ENCODE data around the gene MTURN.

MTURN gene

GRCh38 chr7:30166841-30167235, 32.1 kb downstream of the MTURN start:
- no peak for TF ChIP-seq CTCF (IDR thresholded peaks at IDR 0.05; ENCODE audit: insufficient read depth, low read length, poor library complexity, severe bottlenecking)
- Histone ChIP-seq H3K27me3 (replicated peaks; ENCODE audit: control insufficient read depth, insufficient read depth, low read length) (no peaks in the 10 kb centered on the region; the same call in 1 of the 2 replicates), H3K4me3 (replicated peaks; ENCODE audit: low read depth, low read length) (no peak overlapping the region), H3K36me3 (ENCODE audit: control insufficient read depth, insufficient read depth, low read length) (no peaks in the 10 kb centered on the region)
- no peak for DNase-seq (ENCODE audit: extremely low read depth, insufficient read length)

- no peak overlapping the region for H3K4me3 ChIP-seq (replicated peaks; ENCODE audit: low read depth, low read length)
- no peaks in the 10 kb centered on the region; the same call in 1 of the 2 replicates for H3K27me3 ChIP-seq (replicated peaks; ENCODE audit: control insufficient read depth, insufficient read depth, low read length)
- no peak for TF ChIP-seq CTCF (IDR thresholded peaks at IDR 0.05; ENCODE audit: insufficient read depth, low read length, poor library complexity, severe bottlenecking)
- no peak for DNase-seq (ENCODE audit: extremely low read depth, insufficient read length)
- H3K36me3 ChIP-seq (ENCODE audit: control insufficient read depth, insufficient read depth, low read length): no peaks in the 10 kb centered on the region
Measured at GRCh38 chr7:30167901-30168300, 33.1 kb downstream of the MTURN start.

- no peak for DNase-seq (ENCODE audit: extremely low read depth, insufficient read length)
- TF ChIP-seq CTCF (IDR thresholded peaks at IDR 0.05; ENCODE audit: insufficient read depth, low read length, poor library complexity, severe bottlenecking): no peak
- no peaks in the 10 kb centered on the region for H3K36me3 ChIP-seq (ENCODE audit: control insufficient read depth, insufficient read depth, low read length)
- no peak overlapping the region for H3K4me3 ChIP-seq (replicated peaks; ENCODE audit: low read depth, low read length)
- H3K27me3 ChIP-seq (replicated peaks; ENCODE audit: control insufficient read depth, insufficient read depth, low read length): no peaks in the 10 kb centered on the region; the same call in 1 of the 2 replicates
Measured at GRCh38 chr7:30168835-30169573, 34.2 kb downstream of the MTURN start.

- Histone ChIP-seq H3K36me3 (ENCODE audit: control insufficient read depth, insufficient read depth, low read length) (no peaks in the 10 kb centered on the region), H3K4me3 (replicated peaks; ENCODE audit: low read depth, low read length) (no peak overlapping the region), H3K27me3 (replicated peaks; ENCODE audit: control insufficient read depth, insufficient read depth, low read length) (no peaks in the 10 kb centered on the region; the same call in 1 of the 2 replicates)
- DNase-seq (ENCODE audit: extremely low read depth, insufficient read length): no peak
- TF ChIP-seq CTCF (IDR thresholded peaks at IDR 0.05; ENCODE audit: insufficient read depth, low read length, poor library complexity, severe bottlenecking): no peak
Measured at GRCh38 chr7:30169579-30169978, 34.8 kb downstream of the MTURN start.

GRCh38 chr7:30170476-30171205, 35.9 kb downstream of the MTURN start:
- TF ChIP-seq CTCF (IDR thresholded peaks at IDR 0.05; ENCODE audit: insufficient read depth, low read length, poor library complexity, severe bottlenecking): no peak
- H3K4me3 ChIP-seq (replicated peaks; ENCODE audit: low read depth, low read length): no peak overlapping the region
- no peak for DNase-seq (ENCODE audit: extremely low read depth, insufficient read length)
- no peaks in the 10 kb centered on the region for H3K36me3 ChIP-seq (ENCODE audit: control insufficient read depth, insufficient read depth, low read length)
- H3K27me3 ChIP-seq (replicated peaks; ENCODE audit: control insufficient read depth, insufficient read depth, low read length): no peaks in the 10 kb centered on the region; the same call in 1 of the 2 replicates

Data from GM06990 (cell line).